HG02938 (cell line): ENCODE measurements around the gene TIMM21.

Experiments
- ATAC-seq: cut with Tn5 transposase; IDR thresholded peaks from one replicate; pipeline ENCODE4 v1.9.1; 2021; ENCODE audit warnings: mild to moderate bottlenecking, moderate library complexity; ENCODE audit not compliant: unreplicated experiment

TIMM21 gene

GRCh38 chr18:74147779-74148542, at the start of gene TIMM21, which contains the start of gene FBXO15:
TIMM21 (plus strand) TSS chr18:74148523; CDS start chr18:74148809, 286 bp downstream.
FBXO15 (minus strand) TSS chr18:74147834; CDS start chr18:74147785, 49 bp downstream.
- peak; percentile 82 for ATAC-seq

GRCh38 chr18:74108460-74108859, 39.9 kb upstream of the TIMM21 start:
- ATAC-seq, result no peak

GRCh38 chr18:74110149-74110548, 38.2 kb upstream of the TIMM21 start:
- no peak for ATAC-seq

- ATAC-seq, result no peak
These were observed 37.3 kb upstream of the TIMM21 start for GRCh38 chr18:74110976-74111375.

- no peak for ATAC-seq
These were observed 34.6 kb upstream of the TIMM21 start for GRCh38 chr18:74113711-74114110.

GRCh38 chr18:74114116-74114515, 34.2 kb upstream of the TIMM21 start:
- ATAC-seq, result no peak

- no peak for ATAC-seq
These were observed 33.3 kb upstream of the TIMM21 start for GRCh38 chr18:74115046-74115445.

- ATAC-seq, result no peak
These were observed 31.4 kb upstream of the TIMM21 start for GRCh38 chr18:74116633-74117554.

GRCh38 chr18:74123200-74123599, 25.1 kb upstream of the TIMM21 start:
- no peak for ATAC-seq

GRCh38 chr18:74124642-74125041, 23.7 kb upstream of the TIMM21 start:
- no peak for ATAC-seq

GRCh38 chr18:74126684-74127655, 21.4 kb upstream of the TIMM21 start:
- ATAC-seq, result no peak

- ATAC-seq, result no peak
These were observed 20.2 kb upstream of the TIMM21 start for GRCh38 chr18:74128159-74128558.

- no peak for ATAC-seq
These were observed 17.2 kb upstream of the TIMM21 start for GRCh38 chr18:74131124-74131523.

- ATAC-seq, result no peak
These were observed 16.1 kb upstream of the TIMM21 start for GRCh38 chr18:74132201-74132600.

GRCh38 chr18:74137920-74138538, 10.3 kb upstream of the TIMM21 start:
- ATAC-seq, result no peak

GRCh38 chr18:74139411-74139810, 8.9 kb upstream of the TIMM21 start:
- no peak for ATAC-seq

- ATAC-seq, result no peak
These were observed 8.4 kb upstream of the TIMM21 start for GRCh38 chr18:74139888-74140287.

GRCh38 chr18:74140582-74140981, 7.7 kb upstream of the TIMM21 start:
- no peak for ATAC-seq

GRCh38 chr18:74141667-74142066, 6.7 kb upstream of the TIMM21 start:
- ATAC-seq, result no peak

GRCh38 chr18:74142252-74142651, 6.1 kb upstream of the TIMM21 start:
- ATAC-seq, result no peak
